ENCODE results near the gene ORM1. TPM values are rescaled to one million over a fixed set of nuclear protein-coding genes. Genes with fewer than 3 reads are reported as not detected.

Gene ORM1
- total RNA-seq, 1 experiment from 2014 or later = not detected

- CTCF ChIA-PET = no interaction called here
Measured at GRCh38 chr9:114310471-114311450, 12.1 kb upstream of the ORM1 start.

GRCh38 chr9:114311571-114312512 is 11.1 kb upstream of the ORM1 start:
- ChIA-PET CTCF (no interaction called here), POLR2A (ENCODE audit: unreplicated experiment) (no interaction called here)
- no TSS peak for BruUV-seq (replicated peaks)
- Histone ChIP-seq H3K9me3 (ENCODE audit: insufficient read depth, low read depth) (no peaks in the 10 kb centered on the region), H2AFZ (no peak overlapping the region), H3K4me3 (no peak overlapping the region), H3K27me3 (ENCODE audit: insufficient read depth, low read depth) (0 out of 2 replicates have a peak, but pooled peaks cover 4% of the 10 kb centered on the region), H3K4me2 (no peak overlapping the region), H4K20me1 (ENCODE audit: insufficient read depth) (no peaks in the 10 kb centered on the region), H3K79me2 (ENCODE audit: low read depth) (no peaks in the 10 kb centered on the region), H3F3A (ENCODE audit: insufficient read depth, low read depth) (no peaks in the 10 kb centered on the region), H3K27ac (no peak overlapping the region), H3K4me1 (replicated peaks; ENCODE audit: insufficient read depth) (no peaks in the 10 kb centered on the region), H3K9me2 (ENCODE audit: insufficient read depth) (no peaks in the 10 kb centered on the region), H3K36me3 (ENCODE audit: low read depth) (no peaks in the 10 kb centered on the region)
- TF ChIP-seq CTCF (conservative IDR thresholded peaks at IDR 0.05) (no peak), EZH2 (IDR thresholded peaks at IDR 0.05; ENCODE audit: low read depth) (no peak)
- DNase-seq = no peak
- intact Hi-C loops (cut with micrococcal nuclease; ENCODE audit: unreplicated experiment) = no loop called here

More at GRCh38 chr9:114310471-114311450, 12.1 kb upstream of the ORM1 start:
- no peaks in the 10 kb centered on the region for H3K36me3 ChIP-seq (ENCODE audit: low read depth)
- H3K9me3 ChIP-seq (ENCODE audit: insufficient read depth, low read depth) = no peaks in the 10 kb centered on the region
- no peak overlapping the region for H3K4me3 ChIP-seq
- intact Hi-C loops (cut with micrococcal nuclease; ENCODE audit: unreplicated experiment) = no loop called here
- no peak overlapping the region for H3K4me2 ChIP-seq
- H3K9me2 ChIP-seq (ENCODE audit: insufficient read depth) = no peaks in the 10 kb centered on the region
- H3K79me2 ChIP-seq (ENCODE audit: low read depth) = no peaks in the 10 kb centered on the region
- H4K20me1 ChIP-seq (ENCODE audit: insufficient read depth) = no peaks in the 10 kb centered on the region
- no peak overlapping the region for H2AFZ ChIP-seq
- TF ChIP-seq EZH2 (IDR thresholded peaks at IDR 0.05; ENCODE audit: low read depth) = no peak
- TF ChIP-seq CTCF (conservative IDR thresholded peaks at IDR 0.05) = no peak
- no peaks in the 10 kb centered on the region for H3K4me1 ChIP-seq (replicated peaks; ENCODE audit: insufficient read depth)
- no TSS peak for BruUV-seq (replicated peaks)
- H3K27me3 ChIP-seq (ENCODE audit: insufficient read depth, low read depth) = 0 out of 2 replicates have a peak, but pooled peaks cover 4% of the 10 kb centered on the region
- H3K27ac ChIP-seq = no peak overlapping the region
- DNase-seq = no peak
- H3F3A ChIP-seq (ENCODE audit: insufficient read depth, low read depth) = no peaks in the 10 kb centered on the region
- POLR2A ChIA-PET (ENCODE audit: unreplicated experiment) = interaction anchor here (0.6 kb wide), 1 partner anchor 200 kb away, joined by 5 read pairs; no protein-coding TSS in a partner anchor

- TF ChIP-seq EZH2 (IDR thresholded peaks at IDR 0.05; ENCODE audit: low read depth) = no peak
- TF ChIP-seq CTCF (conservative IDR thresholded peaks at IDR 0.05) = no peak
- POLR2A ChIA-PET (ENCODE audit: unreplicated experiment) = no interaction called here
Measured at GRCh38 chr9:114312513-114312875, 10.4 kb upstream of the ORM1 start.

More at GRCh38 chr9:114312513-114312875, 10.4 kb upstream of the ORM1 start:
- H3K36me3 ChIP-seq (ENCODE audit: low read depth) = no peaks in the 10 kb centered on the region
- H3K27ac ChIP-seq = no peak overlapping the region
- H3K4me2 ChIP-seq = no peak overlapping the region
- CTCF ChIA-PET = no interaction called here
- intact Hi-C loops (cut with micrococcal nuclease; ENCODE audit: unreplicated experiment) = no loop called here
- no peaks in the 10 kb centered on the region for H3K9me3 ChIP-seq (ENCODE audit: insufficient read depth, low read depth)
- H3K4me3 ChIP-seq = no peak overlapping the region
- H4K20me1 ChIP-seq (ENCODE audit: insufficient read depth) = no peaks in the 10 kb centered on the region
- 0 out of 2 replicates have a peak, but pooled peaks cover 4% of the 10 kb centered on the region for H3K27me3 ChIP-seq (ENCODE audit: insufficient read depth, low read depth)
- H3F3A ChIP-seq (ENCODE audit: insufficient read depth, low read depth) = no peaks in the 10 kb centered on the region
- H3K4me1 ChIP-seq (replicated peaks; ENCODE audit: insufficient read depth) = no peaks in the 10 kb centered on the region
- H3K9me2 ChIP-seq (ENCODE audit: insufficient read depth) = no peaks in the 10 kb centered on the region
- H3K79me2 ChIP-seq (ENCODE audit: low read depth) = no peaks in the 10 kb centered on the region
- DNase-seq = no peak
- no peak overlapping the region for H2AFZ ChIP-seq
- BruUV-seq (replicated peaks) = no TSS peak

Data from PC-9 (cell line).